Heart left ventricle (tissue), 16 donors: ENCODE data around the gene PXYLP1. TPM values are rescaled to one million over a fixed set of nuclear protein-coding genes. Genes with fewer than 3 reads are reported as not detected.
A peak's percentile ranks its signal among the peaks of the same experiment; 100 is the strongest.

Experiments used
- ATAC-seq, 4 donors: fragments of 200-7000 bp; cut with Tn5 transposase; one replicate each; pipeline ENCODE4 v1.9.1; 2020 to 2022; ENCODE audit warnings: moderate library complexity in 4 of 4, mild to moderate bottlenecking in 3 of 4, moderate number of reproducible peaks in 1 of 4
- DNase-seq, 5 donors: peaks; one replicate each; pipeline ENCODE4 v3.0.0-alpha.2; 2020
- H3K27ac ChIP-seq, 12 donors: fragments of 200-600 bp; sonication (generic) in 4 of 12; one replicate each; pipeline versions ENCODE4 v1.5.0 to v1.8.0; 2016 to 2022; ENCODE audit warnings: mild to moderate bottlenecking in 2 of 12
- H3K27me3 ChIP-seq, 9 donors: fragments of 200-600 bp; sonication (generic) in 2 of 9; one replicate each; pipeline versions ENCODE4 v1.5.1 to v1.8.0; 2016 to 2022; ENCODE audit warnings: mild to moderate bottlenecking in 3 of 9
- H3K36me3 ChIP-seq, 9 donors: fragments of 200-600 bp; sonication (generic) in 2 of 9; one replicate each; pipeline versions ENCODE4 v1.5.0 to v1.8.0; 2018 to 2022; ENCODE audit warnings: mild to moderate bottlenecking in 2 of 9
- H3K4me1 ChIP-seq, 12 donors: fragments of 200-600 bp; sonication (generic) in 4 of 12; one replicate each; pipeline versions ENCODE4 v1.5.0 to v1.8.0; 2016 to 2022; ENCODE audit warnings: mild to moderate bottlenecking in 3 of 12
- H3K4me3 ChIP-seq, 12 donors: fragments of 200-600 bp; sonication (generic) in 4 of 12; one replicate each; pipeline versions ENCODE4 v1.5.0 to v1.8.0; 2017 to 2022; ENCODE audit warnings: mild to moderate bottlenecking in 9 of 12, moderate library complexity in 4 of 12
- H3K9me3 ChIP-seq, 12 donors: fragments of 200-600 bp; sonication (generic) in 4 of 12; one replicate each; pipeline versions ENCODE4 v1.5.0 to v1.8.0; 2016 to 2022; ENCODE audit warnings: mild to moderate bottlenecking in 1 of 12
- POLR2A ChIP-seq, 2 donors: fragments of 450-650 bp; IDR thresholded peaks; one replicate each; pipeline ENCODE4 v1.6.1; 2017; ENCODE audit warnings: antibody characterized with exemption in 2 of 2, mild to moderate bottlenecking in 2 of 2, moderate library complexity in 2 of 2
- WGBS, 4 donors: extraction: QIAGEN DNeasy Blood & Tissue Kit in 2 of 4; methylation state at CpG; one replicate each; pipeline versions ENCODE4 v1.1.5 to v1.1.7; 2013 to 2018; 5-methylcytosine and 5-hydroxymethylcytosine counted together
- intact Hi-C, 10 donors: fragments of 100-400 bp; cut with DNase I; formaldehyde crosslinking; loops; one replicate each; pipeline versions ENCODE4 v1.11.1 to v1.14.2; 2022
- polyA plus RNA-seq, 2 donors: library from polyadenylated mRNA; stranded (reverse); fragments of 200-250 nt; gene quantifications; one replicate each; pipeline ENCODE4 v1.2.3, GENCODE V29; 2013
- total RNA-seq, 9 donors: library from RNA; depleted of rRNA in 2 of 9; stranded (reverse); fragments of >200 nt in 2 of 9; fragmentation: NEBNext Ultra II Directional in 3 of 9; extraction: Animal tissue kit (Norgen Biotek cat#: 25700) in 3 of 9; gene quantifications; one replicate each; pipeline versions ENCODE4 v1.1.0 to v1.2.4, GENCODE V29; 2016 to 2023
- TF ChIP-seq, protein P1 (sequence below), 12 donors: fragments of 200-600 bp; sonication (generic) in 4 of 12; IDR thresholded peaks; one replicate each; pipeline versions ENCODE4 v1.5.0 to v1.8.0; 2018 to 2022; ENCODE audit warnings: antibody characterized with exemption in 12 of 12, mild to moderate bottlenecking in 5 of 12
- donor health status: ischemic (EF 13 %, LVEDD 7.1; RV severe dilation, severe dysfunction).
- donor health status: healthy with polysubstance abuse.
- donor health status: DM: no; HTN: yes; CAD: no.
- donor health status: DM: no; HTN: no; CAD: no.
- donor health status: ischemic (EF 25% LVEDD 6.9; RV normal size, moderate dysfunction).
- donor health status: ischemic (EF 25% LVEDD 5.7; RV mildly dilated, moderate dysfunction).
- donor health status: healthy.
- donor health status: DM: yes; HTN: yes; CAD: no.
- donor health status: ischemic (EF 35%, LVEDD 5.7; RV mildly dilated, moderate dysfunction).
- donor health status: nonischemic (EF 11% LVEDD 7.7; RV severe dilation, severe dysfunction).
- donor health status: DM: yes; HTN: yes; CAD: no.
- donor health status: PGD.
- donor health status: ischemic (EF 29% LVEDD 5.4; RV normal size, mild dysfunction).
- donor health status: nonischemic (EF 23%, LVEDD 6.1; RV moderate dilation, normal function).

Gene PXYLP1
- total and polyA plus RNA-seq, 11 donors: 7.3 to 30.6 (median 21.2) TPM

DNA sequence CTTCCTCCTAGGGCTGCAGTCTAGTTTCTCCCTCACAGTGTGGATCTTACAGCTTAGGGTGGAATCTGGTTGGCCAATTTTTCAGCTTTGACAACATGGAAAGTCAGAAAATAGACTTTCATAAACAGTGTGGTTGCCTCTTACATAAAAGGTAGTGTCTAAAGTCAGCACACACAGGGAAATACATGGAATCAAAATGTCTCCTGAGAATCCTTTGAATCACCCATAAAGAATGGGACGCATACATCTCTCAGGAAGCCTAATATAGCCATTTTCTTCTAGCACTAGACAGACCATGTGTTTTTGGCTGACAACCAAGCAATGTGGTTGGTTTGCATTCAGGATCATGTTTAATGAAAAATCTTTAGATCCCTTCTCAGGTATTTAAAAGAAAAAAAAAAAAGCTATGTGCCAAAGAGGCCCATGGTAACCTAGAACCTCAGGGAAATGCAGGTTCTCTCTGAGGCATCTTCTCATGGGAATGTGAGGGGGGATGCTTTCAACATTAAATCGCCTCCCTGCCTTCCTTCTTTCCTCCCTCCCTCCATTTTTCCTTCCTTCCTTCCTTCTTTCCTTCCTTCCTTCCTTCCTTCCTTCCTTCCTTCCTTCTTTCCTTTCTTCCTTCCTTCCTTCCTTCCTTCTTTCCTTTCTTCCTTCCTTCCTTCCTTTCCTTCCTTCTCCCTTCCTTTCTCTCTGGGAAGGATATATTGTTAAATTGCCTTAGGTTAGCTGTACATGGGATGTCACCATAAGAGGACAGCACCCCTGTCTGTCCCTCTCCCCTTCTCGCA, 102.4 kb downstream of the PXYLP1 start:
- no peaks in the 10 kb centered on the region for H3K36me3 ChIP-seq
- peak overlapping the region in 1 of 12 donors; percentile 71 for H3K27ac ChIP-seq
- H3K9me3 ChIP-seq: no peaks in the 10 kb centered on the region
- intact Hi-C loops: no loop called here
- DNase-seq (no peak), ATAC-seq (no peak)
- H3K4me1 ChIP-seq: peaks cover 0 to 21% (median 7%) of the 10 kb centered on the region in 12 donors
- 90 to 95% (median 92%) methylated on average over 3 of the region's 3 CpGs for WGBS, 4 donors
- TF ChIP-seq, protein P1, sequence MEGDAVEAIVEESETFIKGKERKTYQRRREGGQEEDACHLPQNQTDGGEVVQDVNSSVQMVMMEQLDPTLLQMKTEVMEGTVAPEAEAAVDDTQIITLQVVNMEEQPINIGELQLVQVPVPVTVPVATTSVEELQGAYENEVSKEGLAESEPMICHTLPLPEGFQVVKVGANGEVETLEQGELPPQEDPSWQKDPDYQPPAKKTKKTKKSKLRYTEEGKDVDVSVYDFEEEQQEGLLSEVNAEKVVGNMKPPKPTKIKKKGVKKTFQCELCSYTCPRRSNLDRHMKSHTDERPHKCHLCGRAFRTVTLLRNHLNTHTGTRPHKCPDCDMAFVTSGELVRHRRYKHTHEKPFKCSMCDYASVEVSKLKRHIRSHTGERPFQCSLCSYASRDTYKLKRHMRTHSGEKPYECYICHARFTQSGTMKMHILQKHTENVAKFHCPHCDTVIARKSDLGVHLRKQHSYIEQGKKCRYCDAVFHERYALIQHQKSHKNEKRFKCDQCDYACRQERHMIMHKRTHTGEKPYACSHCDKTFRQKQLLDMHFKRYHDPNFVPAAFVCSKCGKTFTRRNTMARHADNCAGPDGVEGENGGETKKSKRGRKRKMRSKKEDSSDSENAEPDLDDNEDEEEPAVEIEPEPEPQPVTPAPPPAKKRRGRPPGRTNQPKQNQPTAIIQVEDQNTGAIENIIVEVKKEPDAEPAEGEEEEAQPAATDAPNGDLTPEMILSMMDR (IDR thresholded peaks at IDR 0.05): no peak
- no peak for TF ChIP-seq POLR2A (IDR thresholded peaks at IDR 0.05)
- H3K27me3 ChIP-seq: no peaks in the 10 kb centered on the region
- H3K4me3 ChIP-seq: no peak overlapping the region

DNA sequence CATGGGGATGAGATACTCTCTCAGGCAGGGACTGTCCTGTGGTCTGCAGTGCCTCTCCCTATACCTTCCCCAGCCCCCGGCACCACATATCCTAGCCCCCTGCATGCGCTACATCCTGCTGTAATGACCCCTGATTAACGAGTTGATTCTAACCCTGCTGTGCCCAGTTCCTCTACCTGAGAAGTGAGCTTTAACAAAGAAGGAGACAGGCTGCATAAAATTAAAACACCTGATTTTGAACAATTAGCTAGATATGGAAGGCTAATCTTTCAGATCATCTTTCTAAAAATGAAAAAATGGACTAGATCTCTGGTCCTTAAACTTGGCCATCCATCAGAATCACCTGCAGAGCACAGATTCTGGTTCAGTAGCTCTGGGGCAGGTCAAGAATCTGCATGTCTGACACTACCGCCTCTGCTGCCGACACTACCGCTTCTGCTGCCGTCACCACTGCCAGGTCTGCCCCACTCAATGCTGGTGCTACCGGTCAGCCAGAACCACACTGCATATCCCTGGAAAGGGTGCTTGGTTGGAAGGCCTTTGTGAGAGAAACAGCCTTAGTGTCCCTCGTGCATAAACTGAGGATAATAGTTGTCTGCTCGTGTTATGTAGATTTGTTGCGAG, 103.1 kb downstream of the PXYLP1 start:
- ATAC-seq: no peak
- H3K27me3 ChIP-seq: no peaks in the 10 kb centered on the region
- H3K27ac ChIP-seq: no peak overlapping the region
- WGBS, 4 donors: 91 to 94% (median 93%) methylated on average over 11 of the region's 11 CpGs
- intact Hi-C loops: no loop called here
- no peak for DNase-seq
- TF ChIP-seq, protein P1 (IDR thresholded peaks at IDR 0.05): no peak
- no peak for TF ChIP-seq POLR2A (IDR thresholded peaks at IDR 0.05)
- H3K9me3 ChIP-seq: no peaks in the 10 kb centered on the region
- H3K4me1 ChIP-seq: peaks cover 0 to 21% (median 7%) of the 10 kb centered on the region in 12 donors
- no peaks in the 10 kb centered on the region for H3K36me3 ChIP-seq
- no peak overlapping the region for H3K4me3 ChIP-seq

DNA sequence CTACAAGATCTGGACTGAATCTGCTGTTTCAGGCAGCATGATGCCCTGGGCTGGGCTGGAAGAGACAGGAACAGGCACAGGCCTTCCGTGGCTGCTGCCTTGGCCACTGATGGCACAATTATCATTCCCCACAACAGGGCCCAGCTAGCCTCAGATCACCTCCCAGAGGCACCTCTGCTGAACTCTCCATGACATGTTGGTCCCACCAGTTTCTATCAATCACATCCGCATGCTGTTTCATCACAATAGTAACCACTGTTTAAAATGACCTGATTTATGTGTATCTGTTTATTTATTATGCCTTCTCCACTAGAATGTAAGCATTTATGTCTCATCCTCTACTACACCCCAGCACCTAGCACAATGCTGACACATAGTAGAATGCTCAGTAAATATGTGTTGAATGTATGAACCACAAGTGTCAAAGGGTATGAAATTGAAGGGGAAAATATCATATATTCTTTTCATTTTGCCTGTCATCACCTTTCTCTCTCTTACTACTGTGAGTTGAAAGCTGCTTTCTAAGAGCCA, 104.0 kb downstream of the PXYLP1 start:
- peaks cover 0 to 21% (median 7%) of the 10 kb centered on the region in 12 donors for H3K4me1 ChIP-seq
- WGBS, 4 donors: 69 to 78% (median 76%) methylated on average over 2 of the region's 2 CpGs
- H3K36me3 ChIP-seq: no peaks in the 10 kb centered on the region
- intact Hi-C loops: no loop called here
- ATAC-seq (no peak), DNase-seq (no peak)
- no peak overlapping the region for H3K4me3 ChIP-seq
- H3K27ac ChIP-seq: no peak overlapping the region
- H3K27me3 ChIP-seq: no peaks in the 10 kb centered on the region
- no peak for TF ChIP-seq POLR2A (IDR thresholded peaks at IDR 0.05)
- TF ChIP-seq, protein P1 (IDR thresholded peaks at IDR 0.05): no peak
- H3K9me3 ChIP-seq: no peaks in the 10 kb centered on the region
